LNCaP clone FGC (cell line): ENCODE data around the gene LBX1.

Experiments used
- DNase-seq: peaks from one replicate; pipeline ENCODE4 v3.0.0-alpha.2; 2011; ENCODE audit warnings: low read depth
- H3K4me3 ChIP-seq: 2 replicates; pipeline ENCODE4 v1.5.1; 2011; ENCODE audit warnings: mild to moderate bottlenecking, low read depth, low read length, control low read depth
- TF ChIP-seq, protein P1 (sequence below): IDR thresholded peaks from 2 replicates; pipeline ENCODE4 v1.5.1; 2012; ENCODE audit warnings: mild to moderate bottlenecking; ENCODE audit not compliant: control insufficient read depth, insufficient read depth; ENCODE audit errors: extremely low read depth

The LBX1 gene

GRCh38 chr10:101258179-101258885, 29.1 kb upstream of the LBX1 start:
- no peak for DNase-seq
- H3K4me3 ChIP-seq, result no peak overlapping the region
- TF ChIP-seq, protein P1, sequence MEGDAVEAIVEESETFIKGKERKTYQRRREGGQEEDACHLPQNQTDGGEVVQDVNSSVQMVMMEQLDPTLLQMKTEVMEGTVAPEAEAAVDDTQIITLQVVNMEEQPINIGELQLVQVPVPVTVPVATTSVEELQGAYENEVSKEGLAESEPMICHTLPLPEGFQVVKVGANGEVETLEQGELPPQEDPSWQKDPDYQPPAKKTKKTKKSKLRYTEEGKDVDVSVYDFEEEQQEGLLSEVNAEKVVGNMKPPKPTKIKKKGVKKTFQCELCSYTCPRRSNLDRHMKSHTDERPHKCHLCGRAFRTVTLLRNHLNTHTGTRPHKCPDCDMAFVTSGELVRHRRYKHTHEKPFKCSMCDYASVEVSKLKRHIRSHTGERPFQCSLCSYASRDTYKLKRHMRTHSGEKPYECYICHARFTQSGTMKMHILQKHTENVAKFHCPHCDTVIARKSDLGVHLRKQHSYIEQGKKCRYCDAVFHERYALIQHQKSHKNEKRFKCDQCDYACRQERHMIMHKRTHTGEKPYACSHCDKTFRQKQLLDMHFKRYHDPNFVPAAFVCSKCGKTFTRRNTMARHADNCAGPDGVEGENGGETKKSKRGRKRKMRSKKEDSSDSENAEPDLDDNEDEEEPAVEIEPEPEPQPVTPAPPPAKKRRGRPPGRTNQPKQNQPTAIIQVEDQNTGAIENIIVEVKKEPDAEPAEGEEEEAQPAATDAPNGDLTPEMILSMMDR, result no peak

DNA sequence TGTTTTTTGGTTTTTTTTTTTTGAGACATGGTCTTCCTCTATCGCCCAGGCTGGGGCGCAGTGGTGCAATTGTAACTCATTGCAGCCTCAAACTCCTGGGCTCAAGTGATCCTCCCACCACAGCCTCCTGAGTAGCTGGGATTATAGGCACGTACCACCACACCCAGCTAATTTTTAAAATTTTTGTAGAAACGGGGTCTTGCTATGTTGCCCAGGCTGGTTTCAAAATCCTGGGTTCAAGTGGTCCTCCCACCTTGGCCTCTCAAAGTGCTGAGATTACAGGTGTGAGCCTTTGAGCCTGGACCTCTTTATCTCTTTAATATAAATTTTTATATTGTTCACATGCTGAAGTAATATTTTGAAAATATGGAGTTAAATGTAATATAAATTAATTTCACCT, 28.2 kb upstream of the LBX1 start:
- no peak overlapping the region for H3K4me3 ChIP-seq
- DNase-seq, result no peak
- TF ChIP-seq, protein P1, result no peak

DNA sequence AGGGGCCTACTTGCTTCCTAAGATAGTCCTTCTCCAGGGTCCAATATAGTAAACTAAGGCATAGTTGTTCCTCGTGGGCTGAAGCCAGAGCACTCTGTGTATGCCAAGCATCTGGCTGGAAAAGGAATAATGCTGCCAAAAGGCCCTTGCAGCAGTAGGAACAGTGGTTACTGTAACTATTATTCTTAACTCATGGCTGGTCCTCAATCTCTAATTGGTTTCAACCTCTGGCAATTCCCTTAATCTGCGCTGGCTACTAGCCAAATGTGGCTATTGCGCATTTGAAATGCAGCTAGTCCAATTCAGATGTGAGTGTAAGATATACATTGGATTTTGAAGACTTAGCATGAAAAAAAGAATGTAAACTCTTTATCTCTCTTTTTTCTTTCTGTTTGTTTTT, 27.8 kb upstream of the LBX1 start:
- no peak for DNase-seq
- H3K4me3 ChIP-seq, result no peak overlapping the region
- TF ChIP-seq, protein P1, result no peak

DNA sequence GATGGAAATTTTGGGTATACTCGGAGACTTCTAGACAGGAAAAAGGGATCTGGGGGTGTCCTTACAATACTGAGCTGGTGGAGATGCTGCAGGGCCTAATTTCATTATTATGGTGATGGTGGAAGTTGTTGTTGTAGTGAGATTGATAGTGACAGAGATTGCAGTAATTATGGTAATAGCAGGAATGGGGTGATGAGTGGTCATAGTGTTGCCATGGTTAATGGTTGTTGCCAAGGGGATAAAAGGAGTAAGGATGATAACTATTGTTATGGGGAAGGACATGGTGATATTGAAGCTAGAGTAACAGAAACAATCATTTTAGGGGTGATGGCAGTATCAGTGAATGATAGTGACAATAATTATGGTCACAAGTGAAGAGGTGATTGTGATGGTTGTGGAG, 27.1 kb upstream of the LBX1 start:
- DNase-seq, result no peak
- H3K4me3 ChIP-seq, result no peak overlapping the region
- TF ChIP-seq, protein P1, result no peak

GRCh38 chr10:101250136-101250535, 20.9 kb upstream of the LBX1 start:
- H3K4me3 ChIP-seq, result no peak overlapping the region
- DNase-seq, result no peak
- TF ChIP-seq, protein P1, result no peak

DNA sequence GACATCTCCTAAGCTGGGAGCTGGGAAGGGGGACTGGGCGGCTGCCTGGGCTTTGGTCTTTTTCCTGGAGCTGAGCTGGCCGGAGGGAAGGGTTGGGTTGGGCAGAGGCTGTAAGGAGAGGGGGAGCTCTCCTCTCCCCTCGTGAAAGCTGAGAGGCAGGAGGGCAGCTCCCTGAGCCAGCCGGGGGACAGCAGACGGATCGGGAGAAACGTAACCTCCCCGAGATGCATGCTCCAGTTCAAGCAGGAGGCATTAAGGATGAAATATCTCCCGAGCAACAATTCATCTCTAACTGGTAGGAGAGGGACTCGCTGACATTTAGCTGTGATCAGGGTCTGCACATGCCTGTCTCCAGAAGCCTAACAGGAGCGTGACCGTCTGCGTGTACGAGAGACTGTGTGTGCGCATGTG, 19.9 kb upstream of the LBX1 start:
- H3K4me3 ChIP-seq, result no peak overlapping the region
- TF ChIP-seq, protein P1, result no peak
- no peak for DNase-seq

GRCh38 chr10:101246639-101247038, 17.4 kb upstream of the LBX1 start:
- TF ChIP-seq, protein P1, result no peak
- no peak overlapping the region for H3K4me3 ChIP-seq

More at GRCh38 chr10:101246639-101247038, 17.4 kb upstream of the LBX1 start:
- no peak for DNase-seq
